Endothelial cell of umbilical vein (primary cell): Measurements from ENCODE around the gene PRXL2B.

Source experiments
- CTCF ChIP-seq, 2 donors: IDR thresholded peaks; 1 replicate in 1 of 2; 2 replicates in 1 of 2; pipeline ENCODE4 v1.5.1; 2011; ENCODE audit warnings: low read length in 2 of 2, mild to moderate bottlenecking in 2 of 2, moderate library complexity in 2 of 2, control low read depth in 1 of 2, inconsistent platforms in 1 of 2, low read depth in 1 of 2; ENCODE audit not compliant: insufficient read depth in 1 of 2; ENCODE audit errors: extremely low read depth in 1 of 2
- EZH2 ChIP-seq: IDR thresholded peaks from 2 replicates; pipeline ENCODE4 v1.6.1; 2012; ENCODE audit warnings: borderline replicate concordance, low read depth, mild to moderate bottlenecking, moderate library complexity, low read length, inconsistent platforms; ENCODE audit not compliant: severe bottlenecking
- FOS ChIP-seq: IDR thresholded peaks from 2 replicates; pipeline ENCODE4 v1.6.1; 2011; ENCODE audit warnings: mild to moderate bottlenecking, low read length, moderate library complexity, borderline replicate concordance; ENCODE audit not compliant: insufficient read depth
- JUN ChIP-seq: IDR thresholded peaks from 2 replicates; pipeline ENCODE4 v1.6.1; 2011; ENCODE audit warnings: borderline replicate concordance, low read depth; ENCODE audit not compliant: insufficient read length, insufficient read depth
- POLR2AphosphoS5 ChIP-seq: IDR thresholded peaks from 2 replicates; pipeline ENCODE4 v1.6.1; 2012; ENCODE audit warnings: low read depth, mild to moderate bottlenecking, control low read depth, low read length, moderate library complexity; ENCODE audit not compliant: insufficient read depth

- TF ChIP-seq CTCF (IDR thresholded peaks at IDR 0.05; ENCODE audit: extremely low read depth in 1 of 2, insufficient read depth in 1 of 2, low read depth in 1 of 2, low read length in 2 of 2) (no peak), JUN (no peak), POLR2AphosphoS5 (no peak), EZH2 (no peak), FOS (no peak)
These were observed 46.2 kb downstream of the PRXL2B start, which contains the start of gene MMEL1 for GRCh38 chr1:2632561-2633361.
